Choroid plexus epithelial cell (primary cell): ENCODE measurements around the gene MYRF.

Experiments
- DNase-seq: peaks from one replicate; pipeline ENCODE4 v3.0.0-alpha.2; 2010; ENCODE audit warnings: low read depth
- H3K4me3 ChIP-seq: 2 replicates; pipeline ENCODE4 v1.5.1; 2011; ENCODE audit warnings: low read depth, mild to moderate bottlenecking, control low read depth, low read length, moderate library complexity
- TF ChIP-seq, protein P1 (sequence below): conservative IDR thresholded peaks from 2 replicates; pipeline ENCODE4 v1.5.1; 2011; ENCODE audit warnings: low read depth, mild to moderate bottlenecking, control low read depth, inconsistent platforms, low read length, moderate library complexity

Gene MYRF

GRCh38 chr11:61756452-61757212, 4.2 kb downstream of the MYRF start:
- peak; percentile 64 for DNase-seq
- H3K4me3 ChIP-seq, result no peak overlapping the region
- TF ChIP-seq, protein P1, sequence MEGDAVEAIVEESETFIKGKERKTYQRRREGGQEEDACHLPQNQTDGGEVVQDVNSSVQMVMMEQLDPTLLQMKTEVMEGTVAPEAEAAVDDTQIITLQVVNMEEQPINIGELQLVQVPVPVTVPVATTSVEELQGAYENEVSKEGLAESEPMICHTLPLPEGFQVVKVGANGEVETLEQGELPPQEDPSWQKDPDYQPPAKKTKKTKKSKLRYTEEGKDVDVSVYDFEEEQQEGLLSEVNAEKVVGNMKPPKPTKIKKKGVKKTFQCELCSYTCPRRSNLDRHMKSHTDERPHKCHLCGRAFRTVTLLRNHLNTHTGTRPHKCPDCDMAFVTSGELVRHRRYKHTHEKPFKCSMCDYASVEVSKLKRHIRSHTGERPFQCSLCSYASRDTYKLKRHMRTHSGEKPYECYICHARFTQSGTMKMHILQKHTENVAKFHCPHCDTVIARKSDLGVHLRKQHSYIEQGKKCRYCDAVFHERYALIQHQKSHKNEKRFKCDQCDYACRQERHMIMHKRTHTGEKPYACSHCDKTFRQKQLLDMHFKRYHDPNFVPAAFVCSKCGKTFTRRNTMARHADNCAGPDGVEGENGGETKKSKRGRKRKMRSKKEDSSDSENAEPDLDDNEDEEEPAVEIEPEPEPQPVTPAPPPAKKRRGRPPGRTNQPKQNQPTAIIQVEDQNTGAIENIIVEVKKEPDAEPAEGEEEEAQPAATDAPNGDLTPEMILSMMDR, result no peak

GRCh38 chr11:61757213-61757862, 4.9 kb downstream of the MYRF start:
- H3K4me3 ChIP-seq, result no peak overlapping the region
- DNase-seq, result no peak

DNA sequence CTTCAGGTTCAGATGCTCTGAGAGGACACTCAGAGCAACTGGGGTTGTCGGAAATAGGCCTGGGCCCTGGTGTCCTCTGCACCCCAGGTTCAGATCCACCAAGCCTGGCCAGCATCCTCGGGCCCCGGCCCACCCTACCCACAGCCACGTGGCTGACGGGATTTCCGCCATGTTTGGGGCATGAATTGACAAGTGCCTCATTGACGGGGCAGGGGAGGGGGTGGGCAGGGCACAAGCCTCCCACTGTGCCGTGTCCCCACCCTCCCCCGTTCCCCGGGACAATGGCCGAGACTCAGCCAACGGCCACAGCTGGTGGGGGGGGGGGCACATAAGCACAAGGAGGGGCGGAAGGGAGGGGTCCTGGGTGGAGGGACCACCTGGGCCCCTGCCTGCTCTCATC, 8.5 kb downstream of the MYRF start:
- no peak for DNase-seq
- TF ChIP-seq, protein P1, result no peak
- H3K4me3 ChIP-seq, result no peak overlapping the region

More at GRCh38 chr11:61757213-61757862, 4.9 kb downstream of the MYRF start:
- TF ChIP-seq, protein P1, result no peak

DNA sequence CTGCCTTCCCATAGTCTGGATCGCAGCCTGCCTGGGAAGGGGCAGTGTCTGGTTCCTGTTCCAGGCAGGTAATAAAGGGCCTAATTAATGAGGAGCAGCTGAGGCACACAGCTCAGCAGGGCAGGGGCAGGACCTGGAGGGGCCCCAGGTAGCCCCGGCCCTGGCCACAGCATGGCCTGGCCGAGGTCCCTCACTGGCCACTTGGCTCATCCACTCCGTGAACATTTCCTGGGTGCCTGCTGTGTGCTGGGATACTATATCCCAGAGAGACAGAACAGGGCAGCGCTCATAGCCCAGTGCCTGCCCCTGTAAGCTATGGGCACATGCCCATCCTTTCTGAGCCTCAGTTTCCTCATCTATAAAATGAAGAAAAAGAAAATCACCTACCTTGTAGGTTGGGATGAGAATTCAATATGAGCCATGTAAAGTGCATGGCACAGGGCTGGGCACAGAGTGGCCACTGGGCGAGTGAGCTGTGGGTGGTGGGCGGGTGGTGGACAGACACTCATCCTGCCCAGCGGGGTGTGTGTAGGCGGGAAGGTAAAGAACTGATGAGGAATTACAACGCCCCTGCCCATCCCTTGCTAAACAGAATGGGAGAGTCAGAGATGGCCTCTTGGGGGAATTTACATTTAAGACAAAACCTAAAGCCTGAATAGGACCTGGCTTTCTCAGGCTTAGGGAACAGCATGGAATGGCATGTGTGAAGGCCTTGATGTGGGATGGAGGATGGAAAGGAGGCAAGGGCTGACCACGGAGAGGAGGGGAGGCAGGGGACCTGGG, 9.2 kb downstream of the MYRF start:
- no peak for DNase-seq
- H3K4me3 ChIP-seq, result no peak overlapping the region
- TF ChIP-seq, protein P1, result no peak

DNA sequence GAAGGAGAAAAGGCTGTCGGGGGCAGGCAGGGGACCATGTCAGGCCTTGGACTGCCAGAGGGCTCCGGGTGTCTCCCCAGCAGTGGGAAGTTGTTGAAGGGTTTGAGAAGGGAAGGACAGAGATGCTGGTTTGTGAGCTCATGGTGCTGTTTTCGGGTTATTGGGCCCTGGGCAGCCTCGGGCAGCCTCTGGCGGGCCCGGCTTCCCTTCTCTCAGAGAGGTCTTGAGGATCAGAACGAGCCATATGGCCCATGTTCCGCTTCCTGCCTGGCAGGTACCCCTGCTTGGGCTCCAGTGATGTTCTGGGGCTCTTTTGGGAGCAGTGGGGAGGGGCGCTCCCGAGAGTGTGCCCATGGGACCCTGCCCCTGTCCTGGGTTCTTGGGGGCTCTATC, 9.8 kb downstream of the MYRF start:
- H3K4me3 ChIP-seq, result no peak overlapping the region
- TF ChIP-seq, protein P1, result no peak

DNA sequence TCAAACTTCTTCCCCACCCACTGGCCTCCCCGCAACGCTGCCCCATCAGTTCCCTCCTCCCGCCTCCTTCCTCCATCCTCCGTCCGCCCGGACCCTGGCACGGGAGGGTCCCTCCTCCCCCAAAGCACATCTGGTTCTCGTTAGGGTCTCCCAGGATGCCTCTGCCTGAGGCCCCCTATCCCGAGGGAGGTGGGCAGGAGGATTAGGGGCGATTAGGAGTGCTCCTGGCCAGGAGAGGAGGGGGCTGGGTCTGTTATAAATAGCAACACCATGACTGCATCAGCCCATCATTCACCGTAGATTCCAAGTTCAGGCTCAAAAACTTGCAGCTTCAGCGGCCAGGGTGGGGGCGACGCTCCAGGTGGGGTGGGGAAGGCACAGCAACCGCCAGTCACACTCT, 10.4 kb downstream of the MYRF start:
- TF ChIP-seq, protein P1, result no peak
- H3K4me3 ChIP-seq, result no peak overlapping the region
- no peak for DNase-seq

More for the DNA sequence above, 9.8 kb downstream of the MYRF start:
- no peak for DNase-seq
